ENCODE measurements around the gene HLA-DRA. TPM values are rescaled to one million over a fixed set of nuclear protein-coding genes. Genes with fewer than 3 reads are reported as not detected.

The HLA-DRA gene
- total RNA-seq, 1 donor from 2014 or later: 0.28 TPM

DNA sequence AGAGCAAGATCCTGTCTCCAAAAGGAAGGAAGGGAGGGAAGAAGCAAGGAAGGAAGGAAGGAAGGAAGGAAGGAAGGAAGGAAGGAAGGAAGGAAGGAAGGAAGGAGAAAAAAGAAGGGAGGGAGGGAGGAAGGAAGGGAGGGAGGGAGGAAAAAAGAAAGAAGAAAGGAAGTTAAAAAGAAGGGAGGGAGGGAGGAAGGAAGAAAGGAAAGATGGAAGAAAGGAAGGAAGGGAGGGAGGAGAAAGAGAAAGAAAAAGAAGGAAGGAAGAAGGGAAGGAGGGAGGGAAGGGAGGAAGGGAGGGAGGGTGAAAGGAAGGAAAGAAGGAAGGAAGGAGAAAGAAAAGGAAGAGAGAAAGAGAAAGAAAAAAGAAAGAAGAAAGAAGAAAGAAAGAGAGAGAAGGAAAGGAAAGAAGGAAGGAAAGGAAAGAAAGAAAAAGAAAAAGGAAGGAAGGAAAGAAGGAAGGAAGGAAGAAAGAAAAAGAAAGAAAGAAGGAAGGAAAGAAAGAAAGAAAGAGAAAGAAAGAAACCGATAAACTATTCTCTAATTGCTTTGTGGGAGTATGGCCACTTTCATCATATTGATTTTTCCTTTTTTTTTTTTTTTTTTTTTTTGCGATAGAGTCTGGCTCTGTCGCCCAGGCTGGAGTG is 9.5 kb downstream of the HLA-DRA start:
- DNase-seq (ENCODE audit: low read depth, low spot score): no peak
- Mint-ChIP-seq H3K27me3 (ENCODE audit: low read depth) (peaks cover 57% of the 10 kb centered on the region), H3K4me1 (no peaks in the 10 kb centered on the region), H3K9me3 (peaks cover 6% of the 10 kb centered on the region), H3K27ac (ENCODE audit: unreplicated experiment) (no peak overlapping the region), H3K36me3 (ENCODE audit: low read depth) (peaks cover 7% of the 10 kb centered on the region), H3K4me3 (no peak overlapping the region)
- TF ChIP-seq, protein P1, sequence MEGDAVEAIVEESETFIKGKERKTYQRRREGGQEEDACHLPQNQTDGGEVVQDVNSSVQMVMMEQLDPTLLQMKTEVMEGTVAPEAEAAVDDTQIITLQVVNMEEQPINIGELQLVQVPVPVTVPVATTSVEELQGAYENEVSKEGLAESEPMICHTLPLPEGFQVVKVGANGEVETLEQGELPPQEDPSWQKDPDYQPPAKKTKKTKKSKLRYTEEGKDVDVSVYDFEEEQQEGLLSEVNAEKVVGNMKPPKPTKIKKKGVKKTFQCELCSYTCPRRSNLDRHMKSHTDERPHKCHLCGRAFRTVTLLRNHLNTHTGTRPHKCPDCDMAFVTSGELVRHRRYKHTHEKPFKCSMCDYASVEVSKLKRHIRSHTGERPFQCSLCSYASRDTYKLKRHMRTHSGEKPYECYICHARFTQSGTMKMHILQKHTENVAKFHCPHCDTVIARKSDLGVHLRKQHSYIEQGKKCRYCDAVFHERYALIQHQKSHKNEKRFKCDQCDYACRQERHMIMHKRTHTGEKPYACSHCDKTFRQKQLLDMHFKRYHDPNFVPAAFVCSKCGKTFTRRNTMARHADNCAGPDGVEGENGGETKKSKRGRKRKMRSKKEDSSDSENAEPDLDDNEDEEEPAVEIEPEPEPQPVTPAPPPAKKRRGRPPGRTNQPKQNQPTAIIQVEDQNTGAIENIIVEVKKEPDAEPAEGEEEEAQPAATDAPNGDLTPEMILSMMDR (conservative IDR thresholded peaks at IDR 0.05): no peak

DNA sequence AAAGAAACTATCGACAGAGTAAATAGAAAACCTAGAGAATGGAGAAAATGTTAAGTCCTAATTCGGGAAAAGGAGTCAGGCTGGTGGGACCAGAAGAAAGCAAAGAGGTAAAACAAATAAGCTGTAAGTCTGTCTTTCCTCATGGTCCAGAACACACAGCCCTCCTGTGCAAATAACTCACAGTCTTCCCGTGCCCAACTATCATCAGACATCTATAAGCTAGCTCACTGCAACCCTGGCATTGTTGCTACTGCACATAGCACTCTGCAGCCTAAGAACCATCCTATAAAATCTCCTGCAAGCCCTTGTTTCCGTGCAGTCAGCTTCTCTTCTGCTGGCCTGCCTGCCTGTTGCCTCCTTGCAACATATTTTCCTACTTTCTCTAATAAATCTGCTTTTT is 17.4 kb downstream of the HLA-DRA start:
- Mint-ChIP-seq H3K27ac (ENCODE audit: unreplicated experiment) (no peak overlapping the region), H3K36me3 (ENCODE audit: low read depth) (peaks cover 7% of the 10 kb centered on the region), H3K27me3 (ENCODE audit: low read depth) (peaks cover 48% of the 10 kb centered on the region), H3K9me3 (peaks cover 6% of the 10 kb centered on the region), H3K4me3 (no peak overlapping the region), H3K4me1 (no peaks in the 10 kb centered on the region)
- TF ChIP-seq, protein P1 (conservative IDR thresholded peaks at IDR 0.05): no peak
- no peak for DNase-seq (ENCODE audit: low read depth, low spot score)

DNA sequence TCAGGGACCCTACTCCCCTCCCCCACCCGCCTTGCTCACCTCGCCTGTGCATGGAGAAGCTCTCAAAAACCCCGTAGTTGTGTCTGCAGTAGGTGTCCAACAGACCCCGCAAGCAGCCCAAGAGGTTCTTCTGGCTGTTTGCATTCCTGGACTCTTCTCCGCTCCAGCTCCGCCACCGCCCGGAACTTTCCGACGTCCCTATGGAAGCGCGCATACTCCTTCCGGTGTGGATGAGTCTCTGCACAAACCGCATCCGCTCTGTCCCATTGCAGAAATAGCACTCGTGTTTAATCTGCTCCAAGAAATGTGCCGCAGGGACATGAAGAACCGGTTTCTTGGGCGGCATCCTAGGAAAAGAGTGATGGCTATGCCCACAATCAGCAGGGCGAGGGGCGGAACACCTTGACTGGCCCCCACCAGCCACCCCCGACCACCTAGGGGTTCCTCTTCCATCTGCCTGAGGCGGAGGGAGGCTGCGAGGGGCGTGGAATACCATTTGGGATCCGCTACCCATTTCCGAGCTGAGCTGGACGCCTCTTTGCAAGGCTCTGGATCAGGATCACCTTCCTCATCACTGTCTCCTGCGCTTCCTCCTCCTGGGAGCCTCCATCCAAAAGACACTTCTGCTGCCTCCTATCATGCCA is 20.2 kb downstream of the HLA-DRA start:
- Mint-ChIP-seq H3K9me3 (no peaks in the 10 kb centered on the region), H3K27me3 (ENCODE audit: low read depth) (peaks cover 53% of the 10 kb centered on the region)

DNA sequence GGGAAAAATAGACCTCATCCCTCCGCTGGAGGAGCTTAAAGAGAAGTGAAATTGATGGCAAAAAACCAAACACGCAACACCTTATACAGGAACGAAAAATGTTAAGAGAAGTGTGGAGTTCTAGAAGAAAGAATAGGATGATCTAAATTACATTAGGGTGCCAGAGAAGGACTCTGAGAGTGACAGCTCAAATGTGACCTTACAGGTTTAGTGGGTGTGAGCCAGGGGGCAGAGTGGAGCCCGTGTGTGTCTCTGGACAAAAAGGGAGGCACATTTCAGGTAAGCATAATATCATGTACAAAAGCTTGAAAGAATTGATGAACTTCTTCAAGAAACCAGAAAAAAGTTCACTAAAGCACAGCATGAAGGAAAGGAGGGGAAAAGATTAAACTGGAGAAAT is 20.8 kb downstream of the HLA-DRA start:
- no peak for DNase-seq (ENCODE audit: low read depth, low spot score)
- H3K9me3 Mint-ChIP-seq: no peaks in the 10 kb centered on the region
- H3K27me3 Mint-ChIP-seq (ENCODE audit: low read depth): peaks cover 56% of the 10 kb centered on the region
- TF ChIP-seq, protein P1 (conservative IDR thresholded peaks at IDR 0.05): no peak
- H3K4me3 Mint-ChIP-seq: no peak overlapping the region
- H3K36me3 Mint-ChIP-seq (ENCODE audit: low read depth): no peaks in the 10 kb centered on the region
- H3K27ac Mint-ChIP-seq (ENCODE audit: unreplicated experiment): no peak overlapping the region
- H3K4me1 Mint-ChIP-seq: peaks cover 7% of the 10 kb centered on the region

More for the DNA sequence above, 20.2 kb downstream of the HLA-DRA start:
- no peak overlapping the region for H3K4me3 Mint-ChIP-seq
- H3K27ac Mint-ChIP-seq (ENCODE audit: unreplicated experiment): no peak overlapping the region
- no peak for DNase-seq (ENCODE audit: low read depth, low spot score)
- H3K4me1 Mint-ChIP-seq: peaks cover 6% of the 10 kb centered on the region
- no peaks in the 10 kb centered on the region for H3K36me3 Mint-ChIP-seq (ENCODE audit: low read depth)
- TF ChIP-seq, protein P1 (conservative IDR thresholded peaks at IDR 0.05): no peak

DNA sequence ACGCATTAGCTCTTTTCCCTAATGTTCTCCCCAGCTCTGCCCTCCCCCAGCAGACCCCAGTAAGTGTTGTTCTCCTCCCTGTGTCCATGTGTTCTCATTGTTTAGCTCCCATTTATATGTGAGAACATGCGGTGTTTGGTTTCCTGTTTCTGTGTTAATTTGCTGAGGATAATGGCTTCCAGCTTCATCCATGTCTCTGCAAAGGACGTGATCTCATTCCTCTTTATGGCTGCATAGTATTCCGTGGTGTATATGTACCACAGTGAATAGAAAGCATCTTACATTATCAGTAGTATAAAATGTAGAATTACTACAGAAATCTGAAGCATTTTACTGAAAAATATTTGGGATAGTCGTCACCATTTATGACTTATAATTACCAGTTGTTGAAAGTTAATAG is 21.8 kb downstream of the HLA-DRA start:
- TF ChIP-seq, protein P1 (conservative IDR thresholded peaks at IDR 0.05): no peak
- Mint-ChIP-seq H3K36me3 (ENCODE audit: low read depth) (no peaks in the 10 kb centered on the region), H3K4me3 (no peak overlapping the region), H3K4me1 (peaks cover 7% of the 10 kb centered on the region), H3K27ac (ENCODE audit: unreplicated experiment) (no peak overlapping the region), H3K9me3 (no peaks in the 10 kb centered on the region), H3K27me3 (ENCODE audit: low read depth) (peaks cover 50% of the 10 kb centered on the region)
- no peak for DNase-seq (ENCODE audit: low read depth, low spot score)
